GM21390 (cell line): Measurements from ENCODE around the gene HP1BP3.
"Not testable (repeated sequence)": the region's sequence is repeated elsewhere in the genome, so short reads cannot be mapped to it uniquely, and the experiment has no call there.

Experiments used
- ATAC-seq: cut with Tn5 transposase; IDR thresholded peaks from one replicate; pipeline ENCODE4 v1.9.1; 2021; ENCODE audit not compliant: unreplicated experiment

HP1BP3 gene

DNA sequence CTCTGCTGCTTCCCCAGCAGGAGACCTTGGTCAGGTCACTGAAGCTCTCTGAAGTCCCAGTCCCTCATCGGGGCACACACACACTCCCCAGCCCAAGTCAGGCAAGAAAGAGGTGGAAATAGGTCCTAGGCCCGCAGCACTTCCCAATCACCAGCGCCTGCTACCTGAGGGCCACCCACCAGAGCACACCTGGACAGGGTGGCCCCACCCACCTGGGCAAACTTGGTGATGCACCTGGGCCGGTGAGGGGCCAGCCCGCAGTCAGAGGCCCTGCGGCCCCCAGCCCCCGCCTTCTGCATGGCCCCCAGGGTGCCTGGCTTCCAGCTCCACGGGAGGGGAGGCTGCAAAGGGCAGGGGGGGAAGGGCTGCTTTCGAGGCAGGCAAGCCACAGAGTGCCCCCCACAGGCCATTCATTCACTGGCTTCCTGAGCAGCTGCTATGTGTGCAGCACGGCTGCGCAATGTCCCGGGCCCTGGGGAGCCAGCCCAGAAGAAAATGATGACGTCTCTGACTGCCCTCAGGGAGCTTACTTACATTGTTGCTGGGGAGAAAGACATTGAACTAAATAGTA is 59.3 kb downstream of the HP1BP3 start:
- ATAC-seq, result no peak

DNA sequence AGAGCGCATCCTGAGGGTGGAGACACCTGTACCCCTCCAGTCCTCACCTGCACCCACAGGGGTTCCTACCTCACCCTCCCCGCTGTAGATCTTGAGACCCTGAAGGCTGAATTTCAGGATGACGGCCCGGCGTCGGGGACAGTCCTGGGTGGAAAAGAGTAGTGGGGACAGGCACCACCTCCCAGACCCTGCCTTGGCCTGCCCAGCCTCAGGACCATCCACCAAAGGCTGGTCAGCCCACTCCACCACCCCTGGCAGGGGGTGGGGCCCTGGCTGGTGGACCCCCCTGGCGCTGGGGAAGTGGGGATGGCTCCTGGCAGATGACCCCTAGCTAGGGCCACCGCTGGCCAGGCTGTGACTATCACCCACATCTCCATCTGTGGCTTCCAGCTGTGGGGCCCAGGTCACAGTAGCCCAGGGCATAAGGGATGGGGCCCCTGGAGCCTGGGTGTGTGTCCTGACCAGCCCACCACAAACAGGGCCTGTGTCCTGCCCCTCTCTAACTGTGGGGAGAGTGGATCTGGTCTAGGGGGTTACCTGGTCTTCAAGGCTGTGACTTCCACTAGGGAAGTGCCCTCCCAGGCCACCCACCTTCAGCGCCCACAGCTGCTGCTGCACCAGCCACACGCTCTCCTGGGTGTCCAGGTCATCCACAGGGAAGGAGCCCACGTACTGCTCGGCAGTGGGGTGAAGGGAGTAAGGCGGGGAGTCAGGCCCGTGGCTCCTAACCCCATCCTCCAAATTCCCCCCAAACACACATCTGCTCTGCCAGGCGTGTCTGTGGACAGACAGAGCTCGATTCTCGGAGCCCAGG is 60.0 kb downstream of the HP1BP3 start:
- ATAC-seq, result no peak

DNA sequence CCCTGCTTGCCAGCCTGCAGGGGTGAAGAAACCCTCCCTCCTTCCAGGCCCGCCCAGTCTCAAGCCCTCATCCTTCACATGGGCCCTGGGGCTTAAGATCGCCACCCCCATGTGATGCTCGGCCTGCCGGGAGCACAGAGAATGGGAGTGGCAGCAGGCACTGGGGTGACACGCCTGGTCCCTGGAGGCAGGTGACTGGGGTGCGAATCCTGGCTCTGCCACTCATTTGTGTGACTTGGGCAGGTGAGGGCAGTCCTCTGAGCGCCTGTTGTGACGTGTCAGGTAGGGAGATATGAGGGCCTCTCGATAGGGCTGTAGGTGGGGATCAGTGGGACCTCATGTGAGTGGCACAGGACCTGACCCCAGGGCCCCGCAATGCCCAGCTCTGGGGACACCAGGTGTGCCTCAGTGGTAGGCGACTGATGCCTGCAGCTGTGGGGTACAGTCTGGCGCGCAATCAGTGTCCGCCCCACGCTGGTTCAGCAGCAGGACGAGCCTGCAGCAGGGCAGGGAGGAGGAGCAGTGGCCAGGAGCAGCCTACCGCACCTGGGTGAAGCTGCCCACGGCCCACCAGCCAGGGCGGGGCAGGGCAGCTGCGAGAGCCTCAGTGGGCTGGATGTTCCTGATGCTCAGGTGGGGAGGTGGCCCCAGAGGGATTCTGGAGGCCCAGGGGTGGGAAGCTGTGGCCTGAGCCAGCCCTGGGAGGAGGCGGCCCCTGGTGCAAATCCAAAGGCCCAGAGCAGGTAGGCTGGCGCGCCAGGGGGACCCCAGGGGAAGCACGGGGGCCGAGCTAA is 60.8 kb downstream of the HP1BP3 start:
- no peak for ATAC-seq

- no peak for ATAC-seq
Observed at GRCh38 chr1:20725189-20726117, 61.7 kb downstream of the HP1BP3 start.

- no peak for ATAC-seq
Observed at GRCh38 chr1:20724364-20725188, 62.5 kb downstream of the HP1BP3 start.

GRCh38 chr1:20723537-20724363 is 63.4 kb downstream of the HP1BP3 start:
- ATAC-seq, result no peak

DNA sequence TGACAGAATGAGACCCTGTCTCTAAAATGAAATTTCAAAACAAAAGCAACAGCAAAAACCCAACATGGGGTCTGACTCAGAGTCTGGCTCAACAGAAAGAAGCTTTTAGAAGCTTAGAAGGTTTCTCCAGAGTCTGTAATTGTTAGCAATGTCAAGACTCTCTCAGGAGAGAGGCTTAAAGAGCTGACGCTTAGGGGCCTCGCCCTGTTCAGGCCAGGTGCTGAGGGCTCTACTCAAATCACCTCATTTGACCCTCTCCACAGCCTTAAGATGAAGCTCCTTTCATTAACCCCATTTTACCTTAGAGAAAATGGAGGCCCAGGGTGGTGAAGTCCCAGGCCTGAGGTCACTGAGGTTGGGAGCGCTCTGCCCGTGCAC is 64.0 kb downstream of the HP1BP3 start:
- ATAC-seq, result no peak

GRCh38 chr1:20721117-20722061 is 65.7 kb downstream of the HP1BP3 start:
- ATAC-seq, result no peak

GRCh38 chr1:20720631-20721091 is 66.4 kb downstream of the HP1BP3 start:
- ATAC-seq, result no peak

GRCh38 chr1:20719871-20720620 is 67.1 kb downstream of the HP1BP3 start:
- no peak for ATAC-seq

GRCh38 chr1:20719261-20719660 is 67.8 kb downstream of the HP1BP3 start:
- no peak for ATAC-seq

DNA sequence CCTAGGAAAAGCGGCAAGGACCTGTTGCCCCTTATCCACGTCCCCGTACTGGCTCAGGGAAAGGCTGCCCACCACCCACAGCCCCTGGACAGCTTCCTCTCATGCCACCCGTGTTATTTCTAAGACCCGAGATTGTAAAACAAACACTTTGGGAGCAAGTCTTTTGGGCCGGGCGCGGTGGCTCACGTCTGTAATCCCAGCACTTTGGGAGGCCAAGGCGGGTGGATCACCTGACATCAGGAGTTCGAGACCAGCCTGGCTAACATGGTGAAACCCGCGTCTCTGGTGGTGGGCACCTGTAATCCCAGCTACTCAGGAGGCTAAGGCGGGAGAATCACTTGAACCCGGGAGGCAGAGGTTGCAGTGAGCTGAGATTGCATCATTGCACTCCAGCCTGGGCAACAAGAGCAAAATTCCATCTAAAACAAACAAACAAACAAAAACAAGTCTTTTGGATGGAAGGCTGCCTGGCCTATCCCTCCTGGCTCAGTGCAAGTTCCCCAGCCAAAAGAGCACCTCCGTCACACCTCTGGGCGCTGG is 68.7 kb downstream of the HP1BP3 start:
- not testable (repeated sequence) for ATAC-seq

- no peak for ATAC-seq
Observed at GRCh38 chr1:20717452-20718342, 69.4 kb downstream of the HP1BP3 start, which contains the start of gene KIF17. TSS of gene KIF17 (minus strand) at chr1:20718007. CDS start at chr1:20717706, 301 bp downstream.

GRCh38 chr1:20716232-20716631 is 70.9 kb downstream of the HP1BP3 start:
- ATAC-seq, result no peak

DNA sequence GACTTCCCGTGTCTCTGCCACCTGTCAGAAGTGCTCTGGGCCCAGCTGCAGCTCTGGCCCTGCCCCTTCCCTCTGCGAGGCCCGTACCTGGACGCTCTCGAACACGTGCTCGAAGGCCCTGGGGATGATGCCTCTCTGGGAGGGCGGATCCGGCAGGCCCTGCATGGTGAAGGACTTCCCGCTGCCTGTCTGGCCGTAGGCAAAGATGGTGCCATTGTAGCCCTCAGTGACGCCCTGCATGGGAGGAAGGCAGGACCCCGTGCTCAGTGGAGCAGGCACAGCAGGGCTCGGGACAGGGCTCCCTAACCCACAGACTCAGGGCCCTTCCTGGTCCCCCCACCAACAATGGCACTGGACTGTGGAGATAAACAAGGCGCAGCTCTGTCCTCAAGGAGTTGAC is 71.7 kb downstream of the HP1BP3 start:
- no peak for ATAC-seq

GRCh38 chr1:20713440-20713839 is 73.7 kb downstream of the HP1BP3 start:
- no peak for ATAC-seq
